Left hindlimb (tissue), 1 donor: Measurements from ENCODE around the gene OR10G4.
"Not testable (repeated sequence)": the region's sequence is repeated elsewhere in the genome, so short reads cannot be mapped to it uniquely, and the experiment has no call there.

Experiments used
- DNase-seq: peaks from one replicate; pipeline ENCODE4 v3.0.0-alpha.2; 2018

OR10G4 gene

GRCh38 chr11:124012697-124013096, at the start of gene OR10G4:
OR10G4 (plus strand) TSS chr11:124012997; CDS start chr11:124015575, 2,578 bp downstream.
- DNase-seq: no peak

GRCh38 chr11:123973816-123974215, 39.0 kb upstream of the OR10G4 start:
- no peak for DNase-seq

- no peak for DNase-seq
Measured at GRCh38 chr11:123976770-123977560, 35.8 kb upstream of the OR10G4 start.

GRCh38 chr11:123977731-123978347, 35.0 kb upstream of the OR10G4 start, which contains the start of gene OR10S1:
OR10S1 (minus strand) TSS chr11:123977781; CDS start chr11:123977664, 117 bp downstream.
- DNase-seq: no peak

- no peak for DNase-seq
Measured at GRCh38 chr11:123979311-123979710, 33.5 kb upstream of the OR10G4 start.

- DNase-seq: no peak
Measured at GRCh38 chr11:123995119-123995518, 17.7 kb upstream of the OR10G4 start, which contains the start of gene OR10G6. OR10G6 (minus strand) TSS chr11:123995161; CDS start chr11:123995161, 0 bp downstream.

GRCh38 chr11:124015837-124016236, 3.0 kb downstream of the OR10G4 start:
- DNase-seq: not testable (repeated sequence)

- DNase-seq: no peak
Measured at GRCh38 chr11:124026498-124026897, 13.7 kb downstream of the OR10G4 start, which contains the start of gene OR10G8. OR10G8 (plus strand) TSS chr11:124026798; CDS start chr11:124029623, 2,825 bp downstream.

- DNase-seq: no peak
Measured at GRCh38 chr11:124036666-124037065, 23.9 kb downstream of the OR10G4 start.

GRCh38 chr11:124039557-124039956, 26.8 kb downstream of the OR10G4 start:
- no peak for DNase-seq

- DNase-seq: no peak
Measured at GRCh38 chr11:124041254-124041653, 28.5 kb downstream of the OR10G4 start, which contains the start of gene OR10G7. OR10G7 (minus strand) TSS chr11:124041325; CDS start chr11:124039001, 2,324 bp downstream.

GRCh38 chr11:124043420-124043819, 30.6 kb downstream of the OR10G4 start:
- DNase-seq: no peak

GRCh38 chr11:124050748-124051147, 38.0 kb downstream of the OR10G4 start:
- DNase-seq: no peak

- no peak for DNase-seq
Measured at GRCh38 chr11:124052966-124053365, 40.2 kb downstream of the OR10G4 start.
